CD4-positive, alpha-beta memory T cell (primary cell): Measurements from ENCODE around the gene GRIA4. TPM values are rescaled to one million over a fixed set of nuclear protein-coding genes. Genes with fewer than 3 reads are reported as not detected.

Source experiments
- CTCF ChIA-PET: fragments of 350-600 bp; sonication (Branson Sonifier 250); formaldehyde crosslinking; loops from one replicate; lab custom pipeline; 2021; ENCODE audit warnings: inconsistent platforms; ENCODE audit not compliant: partially characterized antibody; lab: Charles Lee
- POLR2A ChIA-PET: fragments of 350-600 bp; sonication (Branson Sonifier 250); formaldehyde crosslinking; loops from one replicate; lab custom pipeline; 2021; ENCODE audit not compliant: partially characterized antibody; lab: Charles Lee
- DNase-seq, 5 donors: peaks; one replicate each; pipeline versions ENCODE4 v3.0.0 to v3.0.0-alpha.2; 2020 to 2022; ENCODE audit warnings: mixed read lengths in 1 of 5
- H3K27ac ChIP-seq: one replicate; pipeline ENCODE4 v1.7.0; 2013; ENCODE audit warnings: low read depth, low read length
- H3K27me3 ChIP-seq: 2 replicates; pipeline ENCODE4 v1.7.0; 2013; ENCODE audit warnings: mild to moderate bottlenecking, low read length, moderate library complexity; ENCODE audit not compliant: insufficient read depth
- H3K36me3 ChIP-seq: 2 replicates; pipeline ENCODE4 v1.7.0; 2013; ENCODE audit warnings: mild to moderate bottlenecking, low read length, moderate library complexity; ENCODE audit not compliant: insufficient read depth
- H3K4me1 ChIP-seq: 2 replicates; pipeline ENCODE4 v1.7.0; 2013; ENCODE audit warnings: mild to moderate bottlenecking, low read length, moderate library complexity; ENCODE audit not compliant: insufficient read depth
- H3K4me3 ChIP-seq, 2 donors: one replicate each; pipeline ENCODE4 v1.7.0; 2013; ENCODE audit warnings: low read length in 2 of 2, mild to moderate bottlenecking in 1 of 2
- H3K9me3 ChIP-seq, 2 donors: one replicate each; pipeline ENCODE4 v1.7.0; 2013; ENCODE audit warnings: low read length in 2 of 2, control low read depth in 1 of 2; ENCODE audit not compliant: control insufficient read depth in 1 of 2
- H3K27ac Mint-ChIP-seq, 7 donors: one replicate each; pipeline ENCODE4 v1.8.0; 2020 to 2021; ENCODE audit warnings: mixed read lengths in 7 of 7, mild to moderate bottlenecking in 6 of 7, inconsistent platforms in 3 of 7, moderate library complexity in 3 of 7
- H3K27me3 Mint-ChIP-seq, 2 donors: one replicate each; pipeline ENCODE4 v1.8.0; 2020 to 2021; ENCODE audit warnings: mixed read lengths in 2 of 2
- H3K36me3 Mint-ChIP-seq, 2 donors: one replicate each; pipeline ENCODE4 v1.8.0; 2020 to 2021; ENCODE audit warnings: mixed read lengths in 2 of 2, inconsistent platforms in 1 of 2, mild to moderate bottlenecking in 1 of 2
- H3K4me1 Mint-ChIP-seq, 4 donors: one replicate each; pipeline ENCODE4 v1.8.0; 2020 to 2021; ENCODE audit warnings: mixed read lengths in 4 of 4, mild to moderate bottlenecking in 1 of 4
- H3K4me3 Mint-ChIP-seq, 8 donors: one replicate each; pipeline ENCODE4 v1.8.0; 2020 to 2021; ENCODE audit warnings: mixed read lengths in 8 of 8, mild to moderate bottlenecking in 7 of 8, moderate library complexity in 6 of 8, inconsistent platforms in 3 of 8
- H3K9me3 Mint-ChIP-seq, 8 donors: one replicate each; pipeline ENCODE4 v1.8.0; 2020 to 2021; ENCODE audit warnings: mixed read lengths in 8 of 8, mild to moderate bottlenecking in 5 of 8, inconsistent platforms in 3 of 8, moderate library complexity in 1 of 8
- intact Hi-C: fragments of 100-400 bp; cut with micrococcal nuclease; formaldehyde crosslinking; loops from one replicate; pipeline ENCODE4 v1.15.1; 2023
- polyA plus RNA-seq, 2 donors: library from polyadenylated mRNA; unstranded; fragments of 300-500 nt; fragmentation: Illumina TruSeq; gene quantifications; one replicate each; pipeline ENCODE4 v1.2.3, GENCODE V29; 2021
- total RNA-seq, 2 experiments: library from RNA; stranded (reverse); gene quantifications; one replicate each; pipeline ENCODE4 v1.2.3, GENCODE V29; 2021

GRIA4 gene
- total and polyA plus RNA-seq, 4 experiments from 2014 or later = not detected

DNA sequence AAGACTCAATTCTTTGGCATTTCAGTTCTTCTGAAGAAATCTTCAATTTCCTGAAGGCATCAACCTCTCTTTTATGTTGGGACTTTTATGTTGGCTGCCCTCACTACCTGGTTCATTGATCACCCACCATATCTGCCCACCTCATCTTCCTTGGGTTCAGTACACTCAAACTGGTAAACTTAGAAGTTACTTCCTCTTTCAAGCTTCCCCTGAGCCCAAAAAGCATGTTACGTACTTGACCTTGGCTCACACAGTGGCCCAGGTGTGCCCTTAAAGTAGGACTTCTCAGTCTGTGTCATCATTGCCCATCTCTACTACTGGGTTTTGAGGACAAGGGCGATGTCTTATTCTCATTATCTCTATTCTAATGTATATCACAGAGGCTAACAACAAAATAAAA, 86.1 kb downstream of the GRIA4 start:
- H3K4me3 ChIP-seq = no peak overlapping the region
- Mint-ChIP-seq H3K4me1 (peaks cover 0 to 3% (median 0%) of the 10 kb centered on the region in 4 donors), H3K36me3 (no peaks in the 10 kb centered on the region), H3K27me3 (peaks cover 1 to 4% of the 10 kb centered on the region in 2 donors), H3K9me3 (peaks cover 0 to 1% (median 0%) of the 10 kb centered on the region in 8 donors), H3K4me3 (no peak overlapping the region), H3K27ac (no peak overlapping the region)
- no peaks in the 10 kb centered on the region for H3K4me1 ChIP-seq
- no peak for DNase-seq
- H3K27ac ChIP-seq = no peak overlapping the region
- no peaks in the 10 kb centered on the region for H3K27me3 ChIP-seq
- ChIA-PET CTCF (no interaction called here), POLR2A (no interaction called here)
- H3K36me3 ChIP-seq = no peaks in the 10 kb centered on the region
- intact Hi-C loops = no loop called here
- no peaks in the 10 kb centered on the region for H3K9me3 ChIP-seq

- Histone ChIP-seq H3K27me3 (no peaks in the 10 kb centered on the region), H3K4me1 (no peaks in the 10 kb centered on the region), H3K27ac (no peak overlapping the region), H3K36me3 (no peaks in the 10 kb centered on the region), H3K9me3 (no peaks in the 10 kb centered on the region), H3K4me3 (no peak overlapping the region)
- H3K27ac Mint-ChIP-seq = no peak overlapping the region
- peaks cover 1 to 6% of the 10 kb centered on the region in 2 donors for H3K27me3 Mint-ChIP-seq
- no peaks in the 10 kb centered on the region for H3K36me3 Mint-ChIP-seq
- DNase-seq = no peak
- H3K4me1 Mint-ChIP-seq = peaks cover 0 to 3% (median 0%) of the 10 kb centered on the region in 4 donors
- no peak overlapping the region for H3K4me3 Mint-ChIP-seq
- POLR2A ChIA-PET = no interaction called here
- intact Hi-C loops = no loop called here
- CTCF ChIA-PET = no interaction called here
- peaks cover 0 to 1% (median 0%) of the 10 kb centered on the region in 8 donors for H3K9me3 Mint-ChIP-seq
Measured at GRCh38 chr11:105697291-105697690, 87.4 kb downstream of the GRIA4 start.

DNA sequence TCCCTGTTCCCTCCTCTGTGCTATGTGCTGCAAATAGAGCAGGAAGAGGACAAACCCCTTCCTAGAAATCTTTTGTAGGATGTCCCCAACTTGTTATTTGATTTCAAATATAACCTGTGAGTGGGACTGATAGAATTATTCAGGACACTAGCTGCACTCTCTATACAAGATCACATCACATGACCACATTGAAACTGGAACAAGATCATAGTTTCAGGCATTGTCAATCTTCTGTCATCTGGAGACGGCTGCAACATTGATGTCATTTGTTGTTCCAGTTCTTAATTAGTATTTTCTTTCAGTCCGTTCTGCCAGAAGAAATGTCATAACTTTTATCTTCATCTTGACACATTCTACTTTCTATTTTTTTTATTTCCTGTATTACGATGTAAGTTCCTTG, 89.3 kb downstream of the GRIA4 start:
- Histone ChIP-seq H3K27ac (no peak overlapping the region), H3K4me3 (no peak overlapping the region), H3K4me1 (no peaks in the 10 kb centered on the region), H3K9me3 (no peaks in the 10 kb centered on the region), H3K27me3 (no peaks in the 10 kb centered on the region), H3K36me3 (no peaks in the 10 kb centered on the region)
- POLR2A ChIA-PET = no interaction called here
- H3K27me3 Mint-ChIP-seq = peaks cover 1 to 6% of the 10 kb centered on the region in 2 donors
- peaks cover 0 to 3% (median 0%) of the 10 kb centered on the region in 4 donors for H3K4me1 Mint-ChIP-seq
- CTCF ChIA-PET = no interaction called here
- no peak overlapping the region for H3K27ac Mint-ChIP-seq
- no peak for DNase-seq
- H3K9me3 Mint-ChIP-seq = peaks cover 0 to 1% (median 0%) of the 10 kb centered on the region in 8 donors
- no peaks in the 10 kb centered on the region for H3K36me3 Mint-ChIP-seq
- intact Hi-C loops = no loop called here
- H3K4me3 Mint-ChIP-seq = no peak overlapping the region

DNA sequence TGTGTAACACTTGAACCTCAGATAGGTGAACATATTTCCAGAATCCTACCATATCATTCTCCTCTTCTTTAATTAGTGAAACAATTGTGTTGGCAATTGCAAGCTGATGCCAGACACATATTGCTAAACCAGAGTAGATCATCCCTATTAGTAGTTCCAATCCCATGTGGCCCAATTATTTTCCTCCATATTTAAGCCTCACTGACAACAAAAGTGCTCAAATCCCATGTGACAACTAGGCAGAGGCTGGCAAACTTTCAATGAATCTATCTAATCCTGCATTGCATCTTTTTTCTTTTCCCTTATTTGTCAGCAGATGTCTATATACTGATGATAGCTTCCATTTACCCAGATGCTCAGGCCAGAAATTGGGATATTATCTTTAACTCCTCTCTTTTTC, 90.4 kb downstream of the GRIA4 start:
- Histone ChIP-seq H3K27ac (no peak overlapping the region), H3K36me3 (no peaks in the 10 kb centered on the region), H3K27me3 (no peaks in the 10 kb centered on the region), H3K9me3 (no peaks in the 10 kb centered on the region), H3K4me1 (no peaks in the 10 kb centered on the region), H3K4me3 (no peak overlapping the region)
- intact Hi-C loops = no loop called here
- no peaks in the 10 kb centered on the region for H3K9me3 Mint-ChIP-seq
- H3K27ac Mint-ChIP-seq = no peak overlapping the region
- CTCF ChIA-PET = no interaction called here
- POLR2A ChIA-PET = no interaction called here
- peaks cover 0 to 3% (median 0%) of the 10 kb centered on the region in 4 donors for H3K4me1 Mint-ChIP-seq
- H3K27me3 Mint-ChIP-seq = peaks cover 0 to 5% of the 10 kb centered on the region in 2 donors
- H3K36me3 Mint-ChIP-seq = no peaks in the 10 kb centered on the region
- DNase-seq = no peak
- H3K4me3 Mint-ChIP-seq = no peak overlapping the region

DNA sequence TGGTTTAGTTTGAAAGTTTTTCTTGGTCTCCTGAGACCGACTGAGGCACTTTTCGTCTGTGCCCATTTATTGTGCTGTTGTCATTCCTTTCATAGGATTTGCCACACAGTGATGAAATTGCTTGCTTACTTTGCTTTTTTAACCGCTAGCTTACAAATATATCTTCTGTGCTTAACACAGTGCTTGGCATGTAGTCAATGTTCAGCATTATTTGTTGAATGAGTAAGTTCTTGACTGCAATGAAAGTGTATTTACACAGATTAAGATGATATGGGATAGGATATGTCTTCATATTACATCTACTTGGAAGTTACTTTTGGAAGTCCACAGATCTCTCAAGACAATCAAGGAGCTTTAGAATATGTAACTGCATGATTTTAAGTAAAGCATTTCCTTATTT, 91.2 kb downstream of the GRIA4 start:
- no peaks in the 10 kb centered on the region for H3K27me3 ChIP-seq
- no peak for DNase-seq
- Mint-ChIP-seq H3K4me3 (no peak overlapping the region), H3K4me1 (peaks cover 0 to 3% (median 0%) of the 10 kb centered on the region in 4 donors), H3K9me3 (no peaks in the 10 kb centered on the region), H3K27me3 (peaks cover 0 to 5% of the 10 kb centered on the region in 2 donors), H3K27ac (no peak overlapping the region), H3K36me3 (no peaks in the 10 kb centered on the region)
- no peak overlapping the region for H3K4me3 ChIP-seq
- no peaks in the 10 kb centered on the region for H3K4me1 ChIP-seq
- no peak overlapping the region for H3K27ac ChIP-seq
- H3K9me3 ChIP-seq = no peaks in the 10 kb centered on the region
- intact Hi-C loops = no loop called here
- CTCF ChIA-PET = no interaction called here
- POLR2A ChIA-PET = no interaction called here
- no peaks in the 10 kb centered on the region for H3K36me3 ChIP-seq

DNA sequence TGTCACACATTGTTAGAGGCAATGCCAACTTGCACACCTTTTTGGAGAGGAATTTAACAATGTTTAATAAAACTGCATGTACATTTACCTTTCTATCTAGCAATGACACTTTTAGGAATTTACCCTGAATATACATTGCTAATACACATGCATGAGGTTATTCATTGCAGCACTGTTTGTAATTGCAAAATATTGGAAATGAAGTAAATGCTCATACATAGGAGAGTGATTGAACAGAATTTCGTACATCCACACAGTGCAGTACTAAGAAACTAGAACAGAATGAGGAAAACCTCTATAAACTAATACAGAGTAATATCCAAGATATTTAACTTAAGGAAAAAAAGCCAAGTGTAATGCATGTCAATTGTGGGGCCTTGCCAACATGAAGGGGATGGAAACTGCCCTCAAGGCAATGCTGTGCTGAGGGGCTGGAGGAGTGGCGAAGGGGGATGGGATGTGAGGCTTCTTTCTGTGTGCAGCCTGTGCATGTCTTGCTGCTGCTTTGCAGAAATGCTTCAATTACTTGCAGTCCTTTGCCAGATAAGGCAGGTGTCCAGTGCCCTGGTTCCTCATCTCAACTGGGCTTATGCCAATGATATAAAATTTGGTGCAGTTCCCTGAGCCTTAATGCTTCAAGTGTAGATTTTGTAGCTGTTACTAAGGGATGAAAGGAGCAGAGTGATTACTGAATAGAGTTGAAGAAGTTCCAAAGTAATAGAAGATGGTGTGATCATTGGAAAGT, 96.1 kb downstream of the GRIA4 start:
- Histone ChIP-seq H3K27ac (no peak overlapping the region), H3K4me1 (no peaks in the 10 kb centered on the region), H3K27me3 (no peaks in the 10 kb centered on the region), H3K9me3 (no peaks in the 10 kb centered on the region), H3K4me3 (no peak overlapping the region), H3K36me3 (no peaks in the 10 kb centered on the region)
- no peaks in the 10 kb centered on the region for H3K4me1 Mint-ChIP-seq
- ChIA-PET POLR2A (no interaction called here), CTCF (no interaction called here)
- DNase-seq = no peak
- H3K27ac Mint-ChIP-seq = no peak overlapping the region
- H3K9me3 Mint-ChIP-seq = peaks cover 0 to 2% (median 0%) of the 10 kb centered on the region in 8 donors
- no peaks in the 10 kb centered on the region for H3K36me3 Mint-ChIP-seq
- H3K27me3 Mint-ChIP-seq = peaks cover 0 to 2% of the 10 kb centered on the region in 2 donors
- no peak overlapping the region for H3K4me3 Mint-ChIP-seq
- intact Hi-C loops = no loop called here

DNA sequence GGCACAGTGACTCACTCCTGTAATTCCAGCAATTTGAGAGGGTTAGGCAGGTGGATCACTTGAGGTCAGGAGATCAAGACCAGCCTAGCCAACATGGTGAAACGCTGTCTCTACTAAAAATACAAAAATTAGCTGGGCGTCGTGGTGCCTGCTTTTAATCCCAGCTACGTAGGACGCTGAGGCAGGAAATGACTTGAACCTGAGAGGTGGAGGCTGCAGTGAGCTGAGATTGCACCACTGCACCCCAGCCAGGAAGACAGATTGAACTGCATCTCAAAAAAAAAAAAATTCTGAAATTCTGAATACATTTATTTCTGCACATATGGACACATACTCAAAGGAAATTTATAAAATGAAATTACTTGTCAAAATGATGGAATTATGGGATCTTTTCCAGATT, 103.2 kb downstream of the GRIA4 start:
- CTCF ChIA-PET = no interaction called here
- Histone ChIP-seq H3K4me3 (no peak overlapping the region), H3K9me3 (no peaks in the 10 kb centered on the region), H3K27me3 (no peaks in the 10 kb centered on the region), H3K4me1 (no peaks in the 10 kb centered on the region), H3K27ac (no peak overlapping the region), H3K36me3 (no peaks in the 10 kb centered on the region)
- H3K4me1 Mint-ChIP-seq = no peaks in the 10 kb centered on the region
- no peak overlapping the region for H3K4me3 Mint-ChIP-seq
- no peaks in the 10 kb centered on the region for H3K36me3 Mint-ChIP-seq
- H3K27ac Mint-ChIP-seq = no peak overlapping the region
- no peak for DNase-seq
- POLR2A ChIA-PET = no interaction called here
- peaks cover 0 to 1% (median 0%) of the 10 kb centered on the region in 8 donors for H3K9me3 Mint-ChIP-seq
- no peaks in the 10 kb centered on the region for H3K27me3 Mint-ChIP-seq
- intact Hi-C loops = no loop called here
